HCT116 (cell line): ENCODE data around the gene TMEM121. TPM values are rescaled to one million over a fixed set of nuclear protein-coding genes. Genes with fewer than 3 reads are reported as not detected.

Source experiments
- ATAC-seq: fragments of 200-7000 bp; cut with Tn5 transposase; 2 replicates; pipeline ENCODE4 v1.9.1; 2020; ENCODE audit warnings: mild to moderate bottlenecking, moderate library complexity
- BruUV-seq: library from RNA; stranded (reverse); fragments of 400-500 nt; replicated peaks from 2 replicates; lab custom pipeline; 2021; lab: Mats Ljungman, UMichigan
- CTCF ChIA-PET: fragments of 300-600 bp; sonication (Branson Sonifier 250); formaldehyde crosslinking; loops from one replicate; lab custom pipeline; 2021; ENCODE audit warnings: antibody characterized with exemption; lab: Charles Lee
- POLR2A ChIA-PET: fragments of 300-600, 350-600 bp; sonication (Branson Sonifier 250); formaldehyde crosslinking; loops from one replicate; lab custom pipeline; 2021; ENCODE audit warnings: antibody characterized with exemption; lab: Charles Lee
- RAD21 ChIA-PET, 2 experiments: fragments of 300-600 bp; sonication (Branson Sonifier 250); formaldehyde crosslinking; loops; one replicate each; lab custom pipeline; 2023; ENCODE audit warnings: low total read pairs in 2 of 2; ENCODE audit not compliant: uncharacterized antibody in 2 of 2, unreplicated experiment in 2 of 2, low non-redundant PET in 1 of 2; lab: Charles Lee
- DNase-seq: peaks from one replicate; pipeline ENCODE4 v3.0.0-alpha.2; 2010; ENCODE audit warnings: low read depth, low spot score
- H2AFZ ChIP-seq: fragments of 200-600 bp; shearing (Covaris generic), sonication (generic); 2 replicates; pipeline ENCODE4 v1.6.1; 2017; ENCODE audit warnings: low read depth, mixed run types, mixed read lengths, antibody characterized with exemption, low read length; ENCODE audit not compliant: poor library complexity, severe bottlenecking
- H3K27ac ChIP-seq: 2 replicates; pipeline ENCODE4 v1.5.1; 2012; ENCODE audit warnings: low read depth, low read length
- H3K27me3 ChIP-seq: fragments of 200-600 bp; sonication (generic); 2 replicates; pipeline ENCODE4 v1.6.1; 2016; ENCODE audit warnings: mixed run types, low read length, mixed read lengths; ENCODE audit not compliant: insufficient read depth
- H3K36me3 ChIP-seq, 2 experiments: fragments of 200-500 bp in 1 of 2; fragments of 200-600 bp in 1 of 2; sonication (Bioruptor generic) in 1 of 2; sonication (generic) in 1 of 2; 2 replicates each; pipeline versions ENCODE4 v1.5.1 to v1.6.1; 2014 to 2016; ENCODE audit warnings: low read length in 2 of 2, inconsistent platforms in 1 of 2, mixed read lengths in 1 of 2, mixed run types in 1 of 2; ENCODE audit not compliant: insufficient read depth in 2 of 2, control insufficient read depth in 1 of 2
- H3K4me1 ChIP-seq, 2 experiments: fragments of 200-600 bp in 1 of 2; sonication (generic) in 1 of 2; 2 replicates each; pipeline versions ENCODE4 v1.5.1 to v1.6.1; 2012 to 2017; ENCODE audit warnings: low read length in 2 of 2, inconsistent platforms in 1 of 2, mild to moderate bottlenecking in 1 of 2, mixed read lengths in 1 of 2, mixed run types in 1 of 2, moderate library complexity in 1 of 2; ENCODE audit not compliant: insufficient read depth in 2 of 2, control insufficient read depth in 1 of 2
- H3K4me2 ChIP-seq: fragments of 200-600 bp; sonication (generic); 2 replicates; pipeline ENCODE4 v1.6.1; 2017; ENCODE audit warnings: mixed run types, low read length, mixed read lengths
- H3K4me3 ChIP-seq, 2 experiments: fragments of 200-600 bp in 1 of 2; sonication (generic) in 1 of 2; replicated peaks in 1 of 2; 2 replicates each; pipeline ENCODE4 v1.5.1; 2011 to 2016; ENCODE audit warnings: low read length in 2 of 2, control low read depth in 1 of 2, low read depth in 1 of 2, mild to moderate bottlenecking in 1 of 2, mixed read lengths in 1 of 2, mixed run types in 1 of 2
- H3K79me2 ChIP-seq: fragments of 200-600 bp; sonication (generic); 2 replicates; pipeline ENCODE4 v1.6.1; 2017; ENCODE audit warnings: mild to moderate bottlenecking, mixed run types, low read length, moderate library complexity, mixed read lengths; ENCODE audit not compliant: insufficient read depth
- H3K9ac ChIP-seq: fragments of 200-600 bp; sonication (generic); 2 replicates; pipeline ENCODE4 v1.6.1; 2016; ENCODE audit warnings: low read length, mixed read lengths
- H3K9me2 ChIP-seq: fragments of 200-600 bp; sonication (generic), shearing (Covaris generic); 2 replicates; pipeline ENCODE4 v1.6.1; 2017; ENCODE audit warnings: mixed run types, mild to moderate bottlenecking, moderate library complexity; ENCODE audit not compliant: insufficient read depth
- H3K9me3 ChIP-seq, 2 experiments: fragments of 200-500 bp in 1 of 2; fragments of 200-600 bp in 1 of 2; sonication (Bioruptor generic) in 1 of 2; sonication (generic) in 1 of 2; 2 replicates each; pipeline ENCODE4 v1.6.1; 2014 to 2017; ENCODE audit warnings: low read length in 2 of 2, mixed read lengths in 2 of 2, inconsistent platforms in 1 of 2, low read depth in 1 of 2, mild to moderate bottlenecking in 1 of 2, mixed run types in 1 of 2, moderate library complexity in 1 of 2; ENCODE audit not compliant: control insufficient read depth in 1 of 2, insufficient read depth in 1 of 2
- H4K20me1 ChIP-seq: fragments of 200-600 bp; sonication (generic), shearing (Covaris generic); 2 replicates; pipeline ENCODE4 v1.6.1; 2017; ENCODE audit warnings: mixed run types, mild to moderate bottlenecking, moderate library complexity; ENCODE audit not compliant: insufficient read depth
- ATF3 ChIP-seq: IDR thresholded peaks from 2 replicates; pipeline ENCODE4 v1.6.1; 2012
- CBX3 ChIP-seq: IDR thresholded peaks from 2 replicates; pipeline ENCODE4 v1.6.1; 2012; ENCODE audit warnings: low read depth
- EGR1 ChIP-seq: IDR thresholded peaks from 2 replicates; pipeline ENCODE4 v1.6.1; 2012; ENCODE audit warnings: low read depth
- ELF1 ChIP-seq: IDR thresholded peaks from 2 replicates; pipeline ENCODE4 v1.6.1; 2012; ENCODE audit warnings: low read depth, borderline replicate concordance
- MAX ChIP-seq: IDR thresholded peaks from 2 replicates; pipeline ENCODE4 v1.6.1; 2012
- POLR2A ChIP-seq: IDR thresholded peaks from 2 replicates; pipeline ENCODE4 v1.7.0; 2011; ENCODE audit warnings: borderline replicate concordance; ENCODE audit not compliant: insufficient read depth, insufficient read length; ENCODE audit errors: extremely low read depth
- POLR2AphosphoS5 ChIP-seq: IDR thresholded peaks from 2 replicates; pipeline ENCODE4 v1.6.1; 2011; ENCODE audit warnings: mild to moderate bottlenecking, low read depth, low read length, moderate library complexity
- RAD21 ChIP-seq: IDR thresholded peaks from 2 replicates; pipeline ENCODE4 v1.6.1; 2012; ENCODE audit warnings: low read depth, mild to moderate bottlenecking
- SIN3A ChIP-seq: IDR thresholded peaks from 2 replicates; pipeline ENCODE4 v1.6.1; 2012; ENCODE audit warnings: low read depth
- YY1 ChIP-seq: IDR thresholded peaks from 2 replicates; pipeline ENCODE4 v1.6.1; 2011; ENCODE audit warnings: low read length, low read depth, moderate library complexity, mild to moderate bottlenecking; ENCODE audit not compliant: insufficient replicate concordance; ENCODE audit errors: extremely low read depth
- ZBTB33 ChIP-seq: IDR thresholded peaks from 2 replicates; pipeline ENCODE4 v1.6.1; 2011; ENCODE audit warnings: mild to moderate bottlenecking, low read length, moderate library complexity; ENCODE audit not compliant: insufficient replicate concordance; ENCODE audit errors: extremely low read depth
- ZFX ChIP-seq: fragments of 450-650 bp; IDR thresholded peaks from 2 replicates; pipeline ENCODE4 v1.6.1; 2017
- ZNF274 ChIP-seq: fragments of 200-500 bp; sonication (Bioruptor generic); IDR thresholded peaks from 2 replicates; pipeline ENCODE4 v1.6.1; 2014; ENCODE audit warnings: mild to moderate bottlenecking, low read depth, low read length, inconsistent platforms
- intact Hi-C: fragments of 100-400 bp; cut with micrococcal nuclease; formaldehyde crosslinking; loops from 2 replicates; pipeline ENCODE4 v1.10.0; 2022
- total RNA-seq: library from RNA; stranded (reverse); gene quantifications from one replicate; pipeline ENCODE4 v1.2.1, GENCODE V29; 2021; ENCODE audit not compliant: unreplicated experiment

TMEM121 gene
- total RNA-seq, 1 experiment from 2014 or later: 5.5 TPM

- H2AFZ ChIP-seq: no peak overlapping the region
- intact Hi-C loops: no loop called here
- no peaks in the 10 kb centered on the region for H3K9me2 ChIP-seq
- TF ChIP-seq SIN3A (no peak), YY1 (no peak), EGR1 (no peak), ZFX (no peak), POLR2AphosphoS5 (no peak), ELF1 (no peak), CBX3 (no peak), RAD21 (no peak), ATF3 (no peak), MAX (no peak), ZBTB33 (no peak), POLR2A (no peak), ZNF274 (no peak)
- no TSS peak for BruUV-seq
- H4K20me1 ChIP-seq: no peaks in the 10 kb centered on the region
- H3K27ac ChIP-seq: no peak overlapping the region
- ATAC-seq: no peak
- no peak for DNase-seq
- no peaks in the 10 kb centered on the region for H3K27me3 ChIP-seq
- peaks cover 4 to 6% of the 10 kb centered on the region in 2 experiments; a peak in 1 of 4 replicates for H3K9me3 ChIP-seq
- H3K4me1 ChIP-seq: peaks cover 0 to 1% of the 10 kb centered on the region in 2 experiments; a peak in 2 of 4 replicates
- no peak overlapping the region for H3K4me3 ChIP-seq
- POLR2A ChIA-PET: no interaction called here
- H3K36me3 ChIP-seq: no peaks in the 10 kb centered on the region
- no peaks in the 10 kb centered on the region for H3K79me2 ChIP-seq
- H3K4me2 ChIP-seq: no peak overlapping the region
- RAD21 ChIA-PET: no interaction called here
- CTCF ChIA-PET: interaction anchor here (0.6 kb wide), 1 partner anchor 118 kb away, joined by 3 read pairs; no protein-coding TSS in a partner anchor
- H3K9ac ChIP-seq: no peak overlapping the region
Measured at GRCh38 chr14:105517096-105517495, 9.3 kb upstream of the TMEM121 start.
